Gastroesophageal sphincter (tissue), 3 donors: ENCODE measurements around the gene GANC.

Experiments used
- POLR2AphosphoS5 ChIP-seq: sonication (generic); formaldehyde crosslinking; IDR thresholded peaks from one replicate; pipeline ENCODE4 v1.6.1; 2017; ENCODE audit warnings: antibody characterized with exemption
- TF ChIP-seq, protein P1 (sequence below), 4 experiments: fragments of 200-600 bp in 2 of 4; fragments of 450-650 bp in 2 of 4; sonication (generic) in 1 of 4; IDR thresholded peaks; one replicate each; pipeline ENCODE4 v1.5.1; 2017 to 2019; ENCODE audit warnings: antibody characterized with exemption in 4 of 4, mild to moderate bottlenecking in 2 of 4, moderate library complexity in 2 of 4

- no peak for TF ChIP-seq POLR2AphosphoS5
- TF ChIP-seq, protein P1, sequence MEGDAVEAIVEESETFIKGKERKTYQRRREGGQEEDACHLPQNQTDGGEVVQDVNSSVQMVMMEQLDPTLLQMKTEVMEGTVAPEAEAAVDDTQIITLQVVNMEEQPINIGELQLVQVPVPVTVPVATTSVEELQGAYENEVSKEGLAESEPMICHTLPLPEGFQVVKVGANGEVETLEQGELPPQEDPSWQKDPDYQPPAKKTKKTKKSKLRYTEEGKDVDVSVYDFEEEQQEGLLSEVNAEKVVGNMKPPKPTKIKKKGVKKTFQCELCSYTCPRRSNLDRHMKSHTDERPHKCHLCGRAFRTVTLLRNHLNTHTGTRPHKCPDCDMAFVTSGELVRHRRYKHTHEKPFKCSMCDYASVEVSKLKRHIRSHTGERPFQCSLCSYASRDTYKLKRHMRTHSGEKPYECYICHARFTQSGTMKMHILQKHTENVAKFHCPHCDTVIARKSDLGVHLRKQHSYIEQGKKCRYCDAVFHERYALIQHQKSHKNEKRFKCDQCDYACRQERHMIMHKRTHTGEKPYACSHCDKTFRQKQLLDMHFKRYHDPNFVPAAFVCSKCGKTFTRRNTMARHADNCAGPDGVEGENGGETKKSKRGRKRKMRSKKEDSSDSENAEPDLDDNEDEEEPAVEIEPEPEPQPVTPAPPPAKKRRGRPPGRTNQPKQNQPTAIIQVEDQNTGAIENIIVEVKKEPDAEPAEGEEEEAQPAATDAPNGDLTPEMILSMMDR (IDR thresholded peaks at IDR 0.05): no peak
These were observed 9.3 kb downstream of the GANC start for GRCh38 chr15:42282344-42282743.
